BE2C (cell line): ENCODE measurements around the gene EXOC6B.

Source experiments
- DNase-seq: peaks from one replicate; pipeline ENCODE4 v3.0.0-alpha.2; 2020
- H3K27me3 ChIP-seq: fragments of 250-450 bp; sonication (Bioruptor Pico); 2 replicates; pipeline ENCODE4 v1.5.1; 2020; ENCODE audit warnings: mild to moderate bottlenecking
- H3K36me3 ChIP-seq: fragments of 250-450 bp; sonication (Bioruptor Pico); 2 replicates; pipeline ENCODE4 v1.5.1; 2020; ENCODE audit warnings: mild to moderate bottlenecking
- H3K4me1 ChIP-seq: fragments of 250-450 bp; sonication (Bioruptor Pico); 2 replicates; pipeline ENCODE4 v1.5.1; 2020
- H3K4me3 ChIP-seq: 2 replicates; pipeline ENCODE4 v1.5.1; 2011; ENCODE audit warnings: low read depth, low read length
- H3K9me3 ChIP-seq: fragments of 250-450 bp; sonication (Bioruptor Pico); 2 replicates; pipeline ENCODE4 v1.5.1; 2020
- TF ChIP-seq, protein P1 (sequence below): IDR thresholded peaks from 2 replicates; pipeline ENCODE4 v1.5.1; 2012; ENCODE audit warnings: mild to moderate bottlenecking, low read depth, low read length

EXOC6B gene

GRCh38 chr2:72689579-72690195 is 136.1 kb downstream of the EXOC6B start:
- Histone ChIP-seq H3K9me3 (no peaks in the 10 kb centered on the region), H3K4me1 (no peaks in the 10 kb centered on the region), H3K27me3 (no peaks in the 10 kb centered on the region), H3K4me3 (no peak overlapping the region), H3K36me3 (no peaks in the 10 kb centered on the region)
- TF ChIP-seq, protein P1, sequence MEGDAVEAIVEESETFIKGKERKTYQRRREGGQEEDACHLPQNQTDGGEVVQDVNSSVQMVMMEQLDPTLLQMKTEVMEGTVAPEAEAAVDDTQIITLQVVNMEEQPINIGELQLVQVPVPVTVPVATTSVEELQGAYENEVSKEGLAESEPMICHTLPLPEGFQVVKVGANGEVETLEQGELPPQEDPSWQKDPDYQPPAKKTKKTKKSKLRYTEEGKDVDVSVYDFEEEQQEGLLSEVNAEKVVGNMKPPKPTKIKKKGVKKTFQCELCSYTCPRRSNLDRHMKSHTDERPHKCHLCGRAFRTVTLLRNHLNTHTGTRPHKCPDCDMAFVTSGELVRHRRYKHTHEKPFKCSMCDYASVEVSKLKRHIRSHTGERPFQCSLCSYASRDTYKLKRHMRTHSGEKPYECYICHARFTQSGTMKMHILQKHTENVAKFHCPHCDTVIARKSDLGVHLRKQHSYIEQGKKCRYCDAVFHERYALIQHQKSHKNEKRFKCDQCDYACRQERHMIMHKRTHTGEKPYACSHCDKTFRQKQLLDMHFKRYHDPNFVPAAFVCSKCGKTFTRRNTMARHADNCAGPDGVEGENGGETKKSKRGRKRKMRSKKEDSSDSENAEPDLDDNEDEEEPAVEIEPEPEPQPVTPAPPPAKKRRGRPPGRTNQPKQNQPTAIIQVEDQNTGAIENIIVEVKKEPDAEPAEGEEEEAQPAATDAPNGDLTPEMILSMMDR = no peak
- DNase-seq = no peak

- no peaks in the 10 kb centered on the region for H3K27me3 ChIP-seq
- no peaks in the 10 kb centered on the region for H3K9me3 ChIP-seq
- no peak for DNase-seq
- no peaks in the 10 kb centered on the region for H3K4me1 ChIP-seq
- H3K4me3 ChIP-seq = no peak overlapping the region
- TF ChIP-seq, protein P1 = no peak
- no peaks in the 10 kb centered on the region for H3K36me3 ChIP-seq
Observed at GRCh38 chr2:72685638-72686213, 140.1 kb downstream of the EXOC6B start.

- no peaks in the 10 kb centered on the region for H3K9me3 ChIP-seq
- TF ChIP-seq, protein P1 = no peak
- no peaks in the 10 kb centered on the region for H3K36me3 ChIP-seq
- no peaks in the 10 kb centered on the region for H3K4me1 ChIP-seq
- no peaks in the 10 kb centered on the region for H3K27me3 ChIP-seq
- DNase-seq = no peak
- H3K4me3 ChIP-seq = no peak overlapping the region
Observed at GRCh38 chr2:72682061-72682460, 143.8 kb downstream of the EXOC6B start.

DNA sequence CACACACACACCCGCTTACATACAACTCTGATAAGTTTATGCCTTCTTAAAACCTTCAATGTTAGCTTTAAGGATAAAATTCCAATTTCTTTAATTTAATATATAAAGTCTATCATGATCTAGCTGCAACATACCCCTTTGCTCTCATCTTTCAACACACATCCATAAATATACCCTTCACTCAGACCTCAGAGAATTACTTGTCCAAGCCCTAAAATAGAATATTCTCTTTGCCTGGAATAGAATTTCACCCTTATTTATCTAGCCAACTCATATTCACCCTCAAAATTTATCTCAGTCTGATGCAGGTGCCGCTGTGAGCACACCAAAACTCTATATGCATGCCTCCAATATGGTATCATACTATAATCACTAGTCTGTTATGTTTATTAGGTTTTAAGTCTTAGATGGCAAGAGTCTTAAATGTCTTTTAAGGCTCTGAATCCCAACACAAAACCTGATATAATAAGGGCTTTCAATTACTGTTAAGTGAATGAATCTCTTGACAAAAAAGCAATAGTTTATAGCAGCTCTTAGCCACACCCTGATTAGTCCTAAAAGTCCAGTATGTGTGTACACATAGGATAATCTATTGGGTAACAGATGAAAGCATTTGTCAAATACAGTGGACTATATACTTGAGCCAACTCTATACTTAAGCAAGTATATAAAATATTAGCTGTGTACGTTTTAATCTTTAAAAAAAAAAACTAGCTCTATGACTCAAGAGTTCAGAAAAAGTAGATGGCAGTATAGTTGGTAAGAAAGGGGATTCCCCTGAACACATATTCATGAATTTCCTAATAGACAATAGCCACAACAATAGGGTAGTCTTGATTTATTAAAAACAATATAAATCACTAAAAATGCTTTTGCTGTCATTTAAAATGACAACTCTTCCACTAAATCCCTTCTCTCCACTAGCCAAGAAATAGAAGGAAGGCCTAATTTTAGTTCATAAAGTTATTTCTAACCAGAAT is 144.5 kb downstream of the EXOC6B start:
- no peaks in the 10 kb centered on the region for H3K4me1 ChIP-seq
- H3K27me3 ChIP-seq = no peaks in the 10 kb centered on the region
- H3K36me3 ChIP-seq = no peaks in the 10 kb centered on the region
- no peak overlapping the region for H3K4me3 ChIP-seq
- TF ChIP-seq, protein P1 = no peak
- no peaks in the 10 kb centered on the region for H3K9me3 ChIP-seq
- DNase-seq = no peak

GRCh38 chr2:72678024-72678423 is 147.8 kb downstream of the EXOC6B start:
- Histone ChIP-seq H3K4me1 (no peaks in the 10 kb centered on the region), H3K9me3 (no peaks in the 10 kb centered on the region), H3K36me3 (no peaks in the 10 kb centered on the region), H3K27me3 (no peaks in the 10 kb centered on the region), H3K4me3 (no peak overlapping the region)
- TF ChIP-seq, protein P1 = no peak
- DNase-seq = no peak
